Colonic mucosa (tissue), 4 donors: ENCODE measurements around the gene SOX6. TPM values are rescaled to one million over a fixed set of nuclear protein-coding genes. Genes with fewer than 3 reads are reported as not detected.

Source experiments
- DNase-seq: peaks from one replicate; pipeline ENCODE4 v3.0.0-alpha.2; 2020
- H3K27ac ChIP-seq: fragments of 200-600 bp; one replicate; pipeline ENCODE4 v1.8.0; 2021
- H3K27me3 ChIP-seq: fragments of 200-600 bp; one replicate; pipeline ENCODE4 v1.8.0; 2021
- H3K36me3 ChIP-seq: fragments of 200-600 bp; one replicate; pipeline ENCODE4 v1.8.0; 2021
- H3K4me1 ChIP-seq: fragments of 200-600 bp; one replicate; pipeline ENCODE4 v1.8.0; 2021; ENCODE audit warnings: mild to moderate bottlenecking
- H3K4me3 ChIP-seq: fragments of 200-600 bp; one replicate; pipeline ENCODE4 v1.8.0; 2021
- H3K9ac ChIP-seq, 2 donors: one replicate each; pipeline ENCODE4 v1.7.0; 2013; ENCODE audit warnings: control low read depth in 2 of 2, low read depth in 2 of 2, low read length in 2 of 2
- H3K9me3 ChIP-seq: fragments of 200-600 bp; one replicate; pipeline ENCODE4 v1.8.0; 2021
- CTCF ChIP-seq: fragments of 200-600 bp; IDR thresholded peaks from one replicate; pipeline ENCODE4 v1.8.0; 2022; ENCODE audit warnings: antibody characterized with exemption, mild to moderate bottlenecking
- intact Hi-C: fragments of 100-400 bp; cut with DNase I; formaldehyde crosslinking; loops from one replicate; pipeline ENCODE4 v1.14.1; 2022
- total RNA-seq, 2 donors: library from RNA; stranded (reverse); fragmentation: NEBNext Ultra II Directional in 1 of 2; extraction: Animal tissue kit (Norgen Biotek cat#: 25700) in 1 of 2; gene quantifications; one replicate each; pipeline ENCODE4 v1.2.1, GENCODE V29; 2021
- donor health status: healthy.
- donor health status: DM: no; HTN: no; CAD: no.
- donor health status: DM: no; HTN: no; CAD: no.

Gene SOX6
- total RNA-seq, 2 donors from 2014 or later: 2.1 to 3.0 TPM

- DNase-seq: no peak
- H3K9ac ChIP-seq: no peak overlapping the region
- no peak for TF ChIP-seq CTCF
- H3K36me3 ChIP-seq: no peaks in the 10 kb centered on the region
- no peak overlapping the region for H3K4me3 ChIP-seq
- intact Hi-C loops: no loop called here
- no peaks in the 10 kb centered on the region for H3K9me3 ChIP-seq
- no peaks in the 10 kb centered on the region for H3K27me3 ChIP-seq
- H3K4me1 ChIP-seq: no peaks in the 10 kb centered on the region
- H3K27ac ChIP-seq: no peak overlapping the region
Measured at GRCh38 chr11:16099343-16099900, 256.9 kb downstream of the SOX6 start.

GRCh38 chr11:16098526-16099205, 257.7 kb downstream of the SOX6 start:
- no peak for TF ChIP-seq CTCF
- no peaks in the 10 kb centered on the region for H3K4me1 ChIP-seq
- no peak overlapping the region for H3K27ac ChIP-seq
- H3K4me3 ChIP-seq: no peak overlapping the region
- intact Hi-C loops: no loop called here
- H3K9ac ChIP-seq: no peak overlapping the region
- no peak for DNase-seq
- no peaks in the 10 kb centered on the region for H3K9me3 ChIP-seq
- H3K27me3 ChIP-seq: no peaks in the 10 kb centered on the region
- no peaks in the 10 kb centered on the region for H3K36me3 ChIP-seq

GRCh38 chr11:16097543-16097942, 258.8 kb downstream of the SOX6 start:
- Histone ChIP-seq H3K4me1 (no peaks in the 10 kb centered on the region), H3K9ac (no peak overlapping the region), H3K27ac (no peak overlapping the region), H3K9me3 (no peaks in the 10 kb centered on the region), H3K36me3 (no peaks in the 10 kb centered on the region), H3K4me3 (no peak overlapping the region), H3K27me3 (no peaks in the 10 kb centered on the region)
- peak; percentile 37 for DNase-seq
- TF ChIP-seq CTCF: no peak
- intact Hi-C loops: no loop called here

- no peak for DNase-seq
- Histone ChIP-seq H3K4me3 (no peak overlapping the region), H3K9ac (no peak overlapping the region), H3K36me3 (no peaks in the 10 kb centered on the region), H3K4me1 (no peaks in the 10 kb centered on the region), H3K27ac (no peak overlapping the region), H3K9me3 (no peaks in the 10 kb centered on the region), H3K27me3 (no peaks in the 10 kb centered on the region)
- TF ChIP-seq CTCF: no peak
- intact Hi-C loops: no loop called here
Measured at GRCh38 chr11:16096336-16096735, 260.0 kb downstream of the SOX6 start.

- H3K36me3 ChIP-seq: no peaks in the 10 kb centered on the region
- no peak overlapping the region for H3K4me3 ChIP-seq
- DNase-seq: no peak
- no peaks in the 10 kb centered on the region for H3K27me3 ChIP-seq
- no peaks in the 10 kb centered on the region for H3K9me3 ChIP-seq
- no peak overlapping the region for H3K27ac ChIP-seq
- no peak for TF ChIP-seq CTCF
- intact Hi-C loops: no loop called here
- no peaks in the 10 kb centered on the region for H3K4me1 ChIP-seq
- H3K9ac ChIP-seq: no peak overlapping the region
Measured at GRCh38 chr11:16095756-16096155, 260.6 kb downstream of the SOX6 start.
